HepG2 (cell line): ENCODE data around the gene NFXL1. TPM values are rescaled to one million over a fixed set of nuclear protein-coding genes. Genes with fewer than 3 reads are reported as not detected.

Experiments used
- ATAC-seq: fragments of 200-7000 bp; cut with Tn5 transposase; 3 replicates; pipeline ENCODE4 v1.9.1; 2020; ENCODE audit warnings: mild to moderate bottlenecking, moderate library complexity
- BruUV-seq: library from RNA; stranded (reverse); fragments of 400-500 nt; replicated peaks from 2 replicates; lab custom pipeline; 2021; lab: Mats Ljungman, UMichigan
- CTCF ChIA-PET: fragments of 300-600 bp; formaldehyde crosslinking; extraction: SDS; loops from one replicate; lab custom pipeline; 2021; ENCODE audit warnings: low total read pairs, inconsistent platforms, low intra/inter-chr PET ratio; lab: Yijun Ruan, JAX
- POLR2A ChIA-PET: fragments of 350-600 bp; sonication (Branson Sonifier 250); formaldehyde crosslinking; loops from one replicate; lab custom pipeline; 2020; ENCODE audit warnings: antibody characterized with exemption, inconsistent platforms; lab: Yijun Ruan, JAX
- DNase-seq: peaks from one replicate; pipeline ENCODE4 v3.0.0-alpha.2; 2015; ENCODE audit warnings: low spot score
- FAIRE-seq: peaks from 3 replicates; lab custom pipeline; 2011; peaks lifted over from hg19 to GRCh38; lab: Jason Lieb, UNC
- H2AFZ ChIP-seq: one replicate; pipeline ENCODE4 v1.6.1; 2011; ENCODE audit warnings: low read length, inconsistent platforms
- H3K27ac ChIP-seq: fragments of 300-600 bp; 3 replicates; pipeline ENCODE4 v1.8.0; 2011; ENCODE audit warnings: mixed run types, mild to moderate bottlenecking, mixed read lengths, low read length, inconsistent platforms; ENCODE audit not compliant: insufficient read depth; ENCODE audit errors: extremely low read length
- H3K27me3 ChIP-seq, 2 experiments: fragments of 200-600 bp in 1 of 2; 2 replicates in 1 of 2; 3 replicates in 1 of 2; pipeline versions ENCODE4 v1.6.0 to v1.8.0; 2011; ENCODE audit warnings: low read length in 2 of 2, mild to moderate bottlenecking in 2 of 2, moderate library complexity in 2 of 2, inconsistent platforms in 1 of 2; ENCODE audit not compliant: insufficient read depth in 2 of 2, control insufficient read depth in 1 of 2
- H3K36me3 ChIP-seq, 2 experiments: fragments of 200-600 bp in 1 of 2; replicated peaks in 1 of 2; 2 replicates in 1 of 2; 3 replicates in 1 of 2; pipeline versions ENCODE4 v1.5.1 to v1.8.0; 2011; ENCODE audit warnings: low read length in 2 of 2, inconsistent platforms in 1 of 2; ENCODE audit not compliant: insufficient read depth in 2 of 2, control insufficient read depth in 1 of 2
- H3K4me1 ChIP-seq: 2 replicates; pipeline ENCODE4 v1.5.1; 2012; ENCODE audit warnings: low read length, inconsistent platforms; ENCODE audit not compliant: insufficient read depth
- H3K4me2 ChIP-seq: 2 replicates; pipeline ENCODE4 v1.6.0; 2011; ENCODE audit warnings: low read depth, low read length, inconsistent platforms
- H3K4me3 ChIP-seq, 3 experiments: fragments of 200-600 bp in 1 of 3; sonication (generic), shearing (Covaris generic) in 1 of 3; replicated peaks in 1 of 3; 2 replicates each; pipeline ENCODE4 v1.5.1; 2011 to 2016; ENCODE audit warnings: low read length in 3 of 3, inconsistent platforms in 2 of 3, low read depth in 2 of 3, mild to moderate bottlenecking in 2 of 3, control low read depth in 1 of 3, mixed read lengths in 1 of 3; ENCODE audit not compliant: insufficient read depth in 1 of 3
- H3K79me2 ChIP-seq: one replicate; pipeline ENCODE4 v1.6.1; 2011; ENCODE audit warnings: low read length, inconsistent platforms; ENCODE audit not compliant: insufficient read depth
- H3K9ac ChIP-seq: 2 replicates; pipeline ENCODE4 v1.6.0; 2011; ENCODE audit warnings: mild to moderate bottlenecking, low read depth, low read length, inconsistent platforms; ENCODE audit not compliant: insufficient read depth
- H3K9me3 ChIP-seq: 2 replicates; pipeline ENCODE4 v1.5.1; 2012; ENCODE audit warnings: mild to moderate bottlenecking, low read length
- H4K20me1 ChIP-seq: 2 replicates; pipeline ENCODE4 v1.6.0; 2011; ENCODE audit warnings: inconsistent platforms, mild to moderate bottlenecking, low read length, moderate library complexity; ENCODE audit not compliant: insufficient read depth
- CEBPB ChIP-seq: IDR thresholded peaks from 2 replicates; pipeline ENCODE4 v1.6.1; 2011; ENCODE audit warnings: low read depth, low read length, improper control_type of control experiment, borderline replicate concordance
- CEBPG ChIP-seq: IDR thresholded peaks from 2 replicates; pipeline ENCODE4 v1.6.1; 2016
- HNF4G ChIP-seq, 2 experiments: sonication (generic) in 1 of 2; formaldehyde crosslinking in 1 of 2; IDR thresholded peaks; 2 replicates each; pipeline versions ENCODE4 v1.4.0 to v1.6.1; 2011 to 2020; ENCODE audit warnings: borderline replicate concordance in 2 of 2, low read depth in 2 of 2, mild to moderate bottlenecking in 2 of 2, low read length in 1 of 2, missing genetic modification reagents in 1 of 2, moderate library complexity in 1 of 2
- RFX5 ChIP-seq: IDR thresholded peaks from 2 replicates; pipeline ENCODE4 v1.6.1; 2011; ENCODE audit warnings: low read depth, low read length, improper control_type of control experiment
- SAP130 ChIP-seq: IDR thresholded peaks from 2 replicates; pipeline ENCODE4 v1.6.1; 2016; ENCODE audit warnings: low read depth
- TP53 ChIP-seq: sonication (generic); formaldehyde crosslinking; conservative IDR thresholded peaks from 2 replicates; pipeline ENCODE4 v1.4.0; 2020; ENCODE audit warnings: missing genetic modification reagents
- ZMYM3 ChIP-seq: sonication (generic); formaldehyde crosslinking; IDR thresholded peaks from 2 replicates; pipeline ENCODE4 v1.5.1; 2020; ENCODE audit warnings: mild to moderate bottlenecking, missing genetic modification reagents
- ZNF101 ChIP-seq: sonication (generic); formaldehyde crosslinking; IDR thresholded peaks from 2 replicates; pipeline ENCODE4 v1.4.0; 2020; ENCODE audit warnings: mild to moderate bottlenecking, low read depth, missing genetic modification reagents, borderline replicate concordance
- ZNF644 ChIP-seq: IDR thresholded peaks from 2 replicates; pipeline ENCODE4 v1.6.1; 2016; ENCODE audit warnings: low read depth
- ZNF720 ChIP-seq: sonication (generic); formaldehyde crosslinking; IDR thresholded peaks from 2 replicates; pipeline ENCODE4 v1.4.0; 2020; ENCODE audit warnings: missing genetic modification reagents
- whole genome bisulfite sequencing: methylation state at CpG from one replicate; pipeline ENCODE4 v1.1.6; 2017; ENCODE audit warnings: low lambda C conversion rate; 5-methylcytosine and 5-hydroxymethylcytosine counted together
- in situ Hi-C: cut with HindIII; loops from 2 replicates; pipeline ENCODE4 v1.10.0; 2017; ENCODE audit warnings: low pct_unique_long_range_greater_than_20kb; ENCODE audit not compliant: extremely low pct_ligation_motif_present
- intact Hi-C: fragments of 100-400 bp; cut with micrococcal nuclease; formaldehyde crosslinking; loops from one replicate; pipeline ENCODE4 v1.10.0; 2022; ENCODE audit not compliant: unreplicated experiment
- polyA plus RNA-seq, 8 experiments: library from polyadenylated mRNA; depleted of rRNA in 3 of 8; stranded (reverse) in 7 of 8; unstranded in 1 of 8; fragments of >200 nt; fragmentation: Illumina TruSeq in 4 of 8; extraction: Trizol in 4 of 8; gene quantifications; 2 replicates each; pipeline versions ENCODE4 v1.2.1 to v1.2.3, GENCODE V29; 2011 to 2016; ENCODE audit warnings: low read depth in 4 of 8, missing spikeins in 1 of 8, mixed read lengths in 1 of 8; ENCODE audit not compliant: insufficient read depth in 1 of 8
- total RNA-seq, 5 experiments: library from RNA; depleted of rRNA; stranded (reverse); fragments of >200 nt; fragmentation: Illumina TruSeq; extraction: Trizol; gene quantifications; 2 replicates each; pipeline ENCODE4 v1.2.3, GENCODE V29; 2016; ENCODE audit warnings: low read depth in 1 of 5
- TF ChIP-seq, protein P1 (sequence below): sonication (generic); formaldehyde crosslinking; IDR thresholded peaks from 2 replicates; pipeline ENCODE4 v1.8.1; 2023; ENCODE audit warnings: mild to moderate bottlenecking, missing genetic modification reagents
- TF ChIP-seq, protein P2 (sequence below): sonication (generic); formaldehyde crosslinking; IDR thresholded peaks from 2 replicates; pipeline ENCODE4 v1.5.0; 2020; ENCODE audit warnings: missing genetic modification reagents

NFXL1 gene
- total and polyA plus RNA-seq, 2 of the 13 experiments (the other 11 are each of a cell fraction or from before 2014, with no cell fraction given), result 12.0 to 18.6 TPM

DNA sequence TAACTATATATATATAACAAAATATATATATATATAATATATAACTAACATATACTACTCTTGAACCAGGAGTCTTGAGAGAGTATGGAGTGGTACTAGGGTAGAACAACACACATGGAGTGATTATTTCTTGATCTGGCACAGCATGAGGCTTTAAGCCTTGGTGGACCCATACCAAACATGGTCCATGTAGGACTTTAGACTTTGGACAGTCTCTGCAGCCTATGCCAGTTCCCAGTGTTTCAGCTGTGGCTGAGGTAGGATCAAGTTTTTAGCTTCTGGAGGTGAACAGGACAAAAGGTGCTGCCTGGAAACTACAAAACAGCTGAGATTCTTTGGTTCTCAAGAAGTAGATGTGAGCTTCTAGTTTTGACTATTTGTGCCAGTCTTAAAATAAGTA, 97.1 kb downstream of the NFXL1 start (continued):
- TF ChIP-seq HNF4G (IDR thresholded peaks at IDR 0.05; ENCODE audit: borderline replicate concordance, low read depth, low read length), result peak; percentile 47
- no peak for TF ChIP-seq HNF4G (CRISPR knock-in tag; IDR thresholded peaks at IDR 0.05; ENCODE audit: borderline replicate concordance, low read depth)
- no peak for TF ChIP-seq SAP130 (CRISPR knock-in tag)
- no peak for TF ChIP-seq TP53 (CRISPR knock-in tag)
- TF ChIP-seq ZNF720, result no peak
- no peak for TF ChIP-seq RFX5
- no peak for TF ChIP-seq ZMYM3 (CRISPR knock-in tag)
- TF ChIP-seq, protein P1, sequence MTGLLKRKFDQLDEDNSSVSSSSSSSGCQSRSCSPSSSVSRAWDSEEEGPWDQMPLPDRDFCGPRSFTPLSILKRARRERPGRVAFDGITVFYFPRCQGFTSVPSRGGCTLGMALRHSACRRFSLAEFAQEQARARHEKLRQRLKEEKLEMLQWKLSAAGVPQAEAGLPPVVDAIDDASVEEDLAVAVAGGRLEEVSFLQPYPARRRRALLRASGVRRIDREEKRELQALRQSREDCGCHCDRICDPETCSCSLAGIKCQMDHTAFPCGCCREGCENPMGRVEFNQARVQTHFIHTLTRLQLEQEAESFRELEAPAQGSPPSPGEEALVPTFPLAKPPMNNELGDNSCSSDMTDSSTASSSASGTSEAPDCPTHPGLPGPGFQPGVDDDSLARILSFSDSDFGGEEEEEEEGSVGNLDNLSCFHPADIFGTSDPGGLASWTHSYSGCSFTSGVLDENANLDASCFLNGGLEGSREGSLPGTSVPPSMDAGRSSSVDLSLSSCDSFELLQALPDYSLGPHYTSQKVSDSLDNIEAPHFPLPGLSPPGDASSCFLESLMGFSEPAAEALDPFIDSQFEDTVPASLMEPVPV, result no peak
- TF ChIP-seq ZNF644 (CRISPR knock-in tag), result peak; percentile 68

DNA sequence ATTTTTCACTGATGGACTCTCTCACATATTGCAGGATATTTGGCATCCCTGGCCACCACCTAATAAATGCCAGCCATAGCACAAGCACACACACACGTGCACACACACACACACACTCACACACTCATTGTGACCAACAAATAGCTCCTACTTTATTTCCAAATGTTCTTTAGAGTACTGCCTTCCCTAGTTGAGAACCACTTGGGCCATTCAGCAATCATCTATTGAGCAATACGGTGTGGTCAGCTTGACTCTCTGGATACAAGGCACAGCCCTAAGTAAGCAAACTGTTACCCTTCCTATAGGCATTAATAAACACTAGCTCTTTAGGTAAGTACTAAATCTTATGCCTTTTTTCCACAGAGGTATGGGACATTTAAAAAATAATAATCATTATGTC, 97.6 kb downstream of the NFXL1 start:
- no peaks in the 10 kb centered on the region for H3K9me3 ChIP-seq
- ChIA-PET POLR2A (no interaction called here), CTCF (no interaction called here)
- H3K36me3 ChIP-seq, result no peaks in the 10 kb centered on the region
- no peak overlapping the region for H3K4me3 ChIP-seq
- TF ChIP-seq CEBPB (peak; percentile 64), CEBPG (CRISPR knock-in tag) (peak; percentile 39; the same call in 1 of the 2 replicates), ZNF101 (CRISPR knock-in tag) (no peak)
- TF ChIP-seq, protein P2, sequence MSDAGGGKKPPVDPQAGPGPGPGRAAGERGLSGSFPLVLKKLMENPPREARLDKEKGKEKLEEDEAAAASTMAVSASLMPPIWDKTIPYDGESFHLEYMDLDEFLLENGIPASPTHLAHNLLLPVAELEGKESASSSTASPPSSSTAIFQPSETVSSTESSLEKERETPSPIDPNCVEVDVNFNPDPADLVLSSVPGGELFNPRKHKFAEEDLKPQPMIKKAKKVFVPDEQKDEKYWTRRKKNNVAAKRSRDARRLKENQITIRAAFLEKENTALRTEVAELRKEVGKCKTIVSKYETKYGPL (CRISPR knock-in tag), result no peak
- ATAC-seq (no peak), DNase-seq (no peak), FAIRE-seq (peak; percentile 8)
- H3K4me1 ChIP-seq, result peaks cover 19% of the 10 kb centered on the region
- BruUV-seq, result no TSS peak
- intact Hi-C loops, result no loop called here
- no peak overlapping the region for H3K27ac ChIP-seq
- H3K9ac ChIP-seq, result no peak overlapping the region
- no peaks in the 10 kb centered on the region for H3K27me3 ChIP-seq
- H3K79me2 ChIP-seq, result no peaks in the 10 kb centered on the region
- no peak overlapping the region for H2AFZ ChIP-seq
- no peaks in the 10 kb centered on the region for H4K20me1 ChIP-seq
- 19% methylated on average over 2 of the region's 2 CpGs for WGBS
- no peak overlapping the region for H3K4me2 ChIP-seq
- in situ Hi-C loops, result no loop called here
